Measurements from ENCODE around the gene CAMK2N1. TPM values are rescaled to one million over a fixed set of nuclear protein-coding genes. Genes with fewer than 3 reads are reported as not detected.

Gene CAMK2N1
- total and polyA plus RNA-seq, 2 of the 13 experiments (the other 11 are each of a cell fraction or from before 2014, with no cell fraction given), result 38.0 to 38.6 TPM

DNA sequence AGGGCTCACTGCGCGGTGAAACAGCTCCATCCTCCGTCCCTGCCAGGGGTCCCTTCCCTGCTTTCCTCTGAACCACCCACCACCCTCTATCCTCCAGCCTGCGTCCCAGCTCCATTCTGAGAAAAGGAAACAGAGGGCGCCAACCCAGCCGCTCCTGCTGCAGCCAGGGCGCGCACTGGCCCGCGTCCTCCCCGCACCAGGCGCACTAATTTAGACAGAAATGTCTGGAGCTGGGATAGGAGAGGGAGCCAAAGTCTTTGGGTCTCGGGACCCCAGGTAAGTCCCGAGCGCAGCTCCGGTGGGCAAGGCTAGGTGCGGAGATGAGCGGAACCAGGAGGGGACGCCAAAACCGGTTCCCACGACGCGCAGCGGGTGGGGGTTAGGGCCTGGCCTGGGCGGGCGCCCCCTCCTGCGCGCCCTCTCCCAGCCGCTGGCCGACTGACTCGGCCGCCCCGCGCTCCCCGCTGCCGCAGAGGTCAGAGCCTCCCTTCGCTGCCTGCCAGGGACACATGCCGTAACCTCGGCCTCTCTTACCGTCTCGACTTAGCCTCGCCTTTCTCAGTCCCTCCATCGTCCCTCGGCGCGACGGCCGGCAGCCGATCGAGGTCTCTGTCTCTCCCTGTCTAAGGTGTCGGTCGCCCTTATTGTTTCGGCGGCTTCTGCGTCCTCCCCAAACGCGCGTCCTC, 2.0 kb downstream of the CAMK2N1 start (continued):
- TF ChIP-seq ZNF816 (CRISPR knock-in tag; IDR thresholded peaks at IDR 0.05; ENCODE audit: borderline replicate concordance), result no peak
- TF ChIP-seq, protein P1, sequence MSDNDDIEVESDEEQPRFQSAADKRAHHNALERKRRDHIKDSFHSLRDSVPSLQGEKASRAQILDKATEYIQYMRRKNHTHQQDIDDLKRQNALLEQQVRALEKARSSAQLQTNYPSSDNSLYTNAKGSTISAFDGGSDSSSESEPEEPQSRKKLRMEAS (IDR thresholded peaks at IDR 0.05), result no peak
- TF ChIP-seq ZNF232 (CRISPR knock-in tag; IDR thresholded peaks at IDR 0.05; ENCODE audit: borderline replicate concordance), result 0 out of 2 replicates have a peak, but pooled peaks have one; percentile 60
- TF ChIP-seq RFX5 (IDR thresholded peaks at IDR 0.05; ENCODE audit: low read depth, low read length), result no peak
- TF ChIP-seq SRY (CRISPR knock-in tag; IDR thresholded peaks at IDR 0.05), result peak; percentile 50; the same call in 1 of the 2 replicates
- TF ChIP-seq CBX1 (IDR thresholded peaks at IDR 0.05; ENCODE audit: low read depth), result no peak
- no peak for TF ChIP-seq ZNF562 (CRISPR knock-in tag; IDR thresholded peaks at IDR 0.05; ENCODE audit: borderline replicate concordance)
- TF ChIP-seq SNAPC2 (CRISPR knock-in tag; IDR thresholded peaks at IDR 0.05), result no peak
- TF ChIP-seq, protein P2, sequence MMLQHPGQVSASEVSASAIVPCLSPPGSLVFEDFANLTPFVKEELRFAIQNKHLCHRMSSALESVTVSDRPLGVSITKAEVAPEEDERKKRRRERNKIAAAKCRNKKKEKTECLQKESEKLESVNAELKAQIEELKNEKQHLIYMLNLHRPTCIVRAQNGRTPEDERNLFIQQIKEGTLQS (CRISPR knock-in tag; IDR thresholded peaks at IDR 0.05), result no peak
- TF ChIP-seq KLF11 (CRISPR knock-in tag; IDR thresholded peaks at IDR 0.05), result no peak
- TF ChIP-seq ZNF790 (CRISPR knock-in tag; IDR thresholded peaks at IDR 0.05; ENCODE audit: borderline replicate concordance), result no peak
- no peak for TF ChIP-seq IKZF1 (IDR thresholded peaks at IDR 0.05)
- no peak for TF ChIP-seq ZNF720 (CRISPR knock-in tag; IDR thresholded peaks at IDR 0.05)
- no peak for TF ChIP-seq JUNB (CRISPR knock-in tag; IDR thresholded peaks at IDR 0.05; ENCODE audit: borderline replicate concordance)
- TF ChIP-seq GABPB1 (CRISPR knock-in tag; IDR thresholded peaks at IDR 0.05), result peak; percentile 62; the same call in 1 of the 2 replicates
- TF ChIP-seq KDM5A (IDR thresholded peaks at IDR 0.05; ENCODE audit: borderline replicate concordance, low read length), result peak; percentile 42; the same call in 1 of the 2 replicates
- TF ChIP-seq ZNF879 (CRISPR knock-in tag; IDR thresholded peaks at IDR 0.05), result no peak
- peak; percentile 26; the same call in 1 of the 2 replicates for TF ChIP-seq ZSCAN9 (CRISPR knock-in tag; IDR thresholded peaks at IDR 0.05; ENCODE audit: borderline replicate concordance)
- TF ChIP-seq ZNF713 (CRISPR knock-in tag; IDR thresholded peaks at IDR 0.05), result no peak
- TF ChIP-seq ZNF772 (CRISPR knock-in tag; IDR thresholded peaks at IDR 0.05), result peak; percentile 42; the same call in 1 of the 2 replicates
- no peak for TF ChIP-seq PRMT3 (CRISPR knock-in tag; IDR thresholded peaks at IDR 0.05; ENCODE audit: borderline replicate concordance, low read depth)
- TF ChIP-seq AGO2 (optimal IDR thresholded peaks at IDR 0.05; ENCODE audit: low read depth, low read length), result peak; percentile 96
- TF ChIP-seq, protein P3, sequence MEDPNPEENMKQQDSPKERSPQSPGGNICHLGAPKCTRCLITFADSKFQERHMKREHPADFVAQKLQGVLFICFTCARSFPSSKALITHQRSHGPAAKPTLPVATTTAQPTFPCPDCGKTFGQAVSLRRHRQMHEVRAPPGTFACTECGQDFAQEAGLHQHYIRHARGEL (CRISPR knock-in tag; IDR thresholded peaks at IDR 0.05), result no peak
- no peak for TF ChIP-seq ZNF335 (CRISPR knock-in tag; IDR thresholded peaks at IDR 0.05)
- TF ChIP-seq CCDC6 (CRISPR knock-in tag; IDR thresholded peaks at IDR 0.05), result peak; percentile 73; the same call in 1 of the 2 replicates
- no peak for TF ChIP-seq MBD4 (IDR thresholded peaks at IDR 0.05; ENCODE audit: borderline replicate concordance, low read length)
- TF ChIP-seq ZNF747 (CRISPR knock-in tag; IDR thresholded peaks at IDR 0.05; ENCODE audit: borderline replicate concordance), result no peak; the same call in 1 of the 2 replicates
- no peak for TF ChIP-seq ZNF891 (CRISPR knock-in tag; IDR thresholded peaks at IDR 0.05)
- TF ChIP-seq RAD51 (IDR thresholded peaks at IDR 0.05; ENCODE audit: borderline replicate concordance), result no peak
- TF ChIP-seq PAF1 (CRISPR knock-in tag; IDR thresholded peaks at IDR 0.05), result no peak
- no peak for TF ChIP-seq HNF4G (IDR thresholded peaks at IDR 0.05; ENCODE audit: borderline replicate concordance, low read depth, low read length)
- TF ChIP-seq HNF4G (CRISPR knock-in tag; IDR thresholded peaks at IDR 0.05; ENCODE audit: borderline replicate concordance, low read depth), result no peak
- TF ChIP-seq ZFP36 (IDR thresholded peaks at IDR 0.05; ENCODE audit: borderline replicate concordance, low read depth, low read length, partially characterized antibody), result no peak
